SK-MEL-5 (cell line): ENCODE data around the gene SNED1. TPM values are rescaled to one million over a fixed set of nuclear protein-coding genes. Genes with fewer than 3 reads are reported as not detected.
A peak's percentile ranks its signal among the peaks of the same experiment; 100 is the strongest.
"Not testable (repeated sequence)": the region's sequence is repeated elsewhere in the genome, so short reads cannot be mapped to it uniquely, and the experiment has no call there.

Experiments used
- DNase-seq: peaks from one replicate; pipeline ENCODE4 v3.0.0-alpha.2; 2016; ENCODE audit warnings: low read depth, low spot score
- in situ Hi-C: cut with HindIII; loops from 2 replicates; pipeline ENCODE4 v1.10.0; 2016; ENCODE audit warnings: low sequenced_read_pairs, high pct_unique_total_duplicates, low pct_unique_long_range_greater_than_20kb
- total RNA-seq: library from RNA; depleted of rRNA; stranded (reverse); fragments of >200 nt; shearing (Covaris generic); gene quantifications from 2 replicates; pipeline ENCODE4 v1.2.3, GENCODE V29; 2014

SNED1 gene
- total RNA-seq, 1 experiment from 2014 or later, result 0.13 TPM

DNA sequence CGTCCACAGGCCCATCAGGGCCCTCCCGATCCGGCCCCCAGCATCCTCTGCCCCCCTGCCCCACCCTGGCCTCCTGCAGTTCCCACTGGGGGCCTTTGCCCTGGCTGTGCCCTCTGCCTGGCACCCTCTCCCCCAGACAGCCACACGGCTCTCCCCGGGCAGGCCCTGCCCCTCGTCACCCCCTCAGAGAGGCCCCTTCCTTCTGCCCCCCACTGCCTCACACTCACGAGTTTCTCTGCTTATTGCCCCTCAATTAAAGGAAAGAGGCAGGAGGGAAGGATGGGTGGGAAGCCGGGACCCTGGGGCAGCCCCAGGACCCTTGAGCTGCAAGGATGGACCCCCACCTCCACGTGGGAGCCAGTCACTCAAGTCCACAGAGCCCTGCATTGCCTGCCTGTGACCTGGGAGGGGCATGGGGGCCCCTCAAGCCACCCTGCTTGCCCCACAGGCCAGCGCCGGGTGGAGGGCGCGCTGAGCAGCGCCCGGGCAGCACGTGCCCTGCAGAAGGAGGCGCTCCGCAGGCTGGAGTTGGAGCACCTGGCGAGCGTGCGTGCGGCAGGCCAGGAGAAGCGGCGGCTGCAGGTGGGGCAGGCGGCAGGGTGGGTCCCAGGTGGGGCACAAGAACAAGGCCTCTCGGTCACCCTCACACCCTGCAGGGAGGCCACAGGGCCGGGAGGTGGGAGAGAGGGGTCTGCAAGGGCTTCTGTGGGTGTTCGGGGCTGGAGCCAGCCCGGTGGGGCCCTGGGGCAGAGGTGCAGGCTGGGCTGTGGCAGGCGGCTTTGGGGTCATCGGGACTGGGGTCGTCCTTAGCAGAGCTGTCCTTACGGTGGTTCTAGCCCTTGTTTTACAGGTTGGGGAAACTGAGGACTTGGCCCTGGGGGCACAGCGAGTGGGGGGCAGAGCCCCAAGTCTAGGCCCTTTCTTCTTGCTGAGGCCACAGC, 30.5 kb upstream of the SNED1 start:
- in situ Hi-C loops, result no loop called here
- no peak for DNase-seq

- DNase-seq, result no peak
- in situ Hi-C loops, result no loop called here
Observed at GRCh38 chr2:240968731-240969624, 29.4 kb upstream of the SNED1 start.

DNA sequence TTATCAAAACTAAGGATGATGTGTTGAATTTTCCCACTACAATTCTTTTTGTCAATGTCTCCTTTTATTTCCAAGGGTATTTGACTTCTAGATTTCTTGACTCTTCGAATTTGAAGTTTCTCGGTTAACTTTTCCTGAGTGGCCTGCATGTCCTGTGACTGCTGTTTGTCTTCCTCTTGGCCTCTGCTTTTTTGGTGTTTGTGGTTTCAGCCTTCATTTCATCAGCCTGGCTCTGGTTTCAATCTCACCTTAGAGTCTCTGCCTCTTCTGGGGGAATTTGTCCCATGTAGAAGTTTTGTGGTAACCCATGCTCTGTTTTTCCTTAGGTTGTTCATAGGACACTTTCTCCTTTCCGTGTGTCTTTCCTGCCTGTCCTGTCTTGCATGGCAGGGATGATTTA, 28.3 kb upstream of the SNED1 start:
- in situ Hi-C loops, result no loop called here
- DNase-seq, result no peak

DNA sequence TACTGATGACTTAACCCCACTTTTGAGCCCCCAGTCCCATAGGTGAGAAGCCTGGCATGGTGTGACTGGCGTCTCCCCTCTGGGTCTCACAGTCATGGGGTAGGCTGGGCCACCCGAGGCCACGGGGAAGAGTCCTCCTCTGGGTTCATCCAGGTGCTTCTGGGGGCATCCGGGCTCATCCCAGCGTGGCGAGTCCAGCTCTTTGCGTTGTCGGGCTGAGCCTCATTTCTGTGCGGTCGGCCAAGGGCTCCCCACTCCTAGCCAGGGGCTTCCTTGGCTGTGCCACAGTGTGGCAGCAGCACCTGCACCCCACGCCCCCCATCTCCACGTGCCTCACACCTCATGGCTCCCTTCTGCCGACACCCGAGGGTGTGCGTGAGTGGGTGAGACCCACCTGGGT, 27.6 kb upstream of the SNED1 start:
- in situ Hi-C loops, result no loop called here
- no peak for DNase-seq

- in situ Hi-C loops, result no loop called here
- no peak for DNase-seq
Observed at GRCh38 chr2:240972201-240972600, 26.2 kb upstream of the SNED1 start.

DNA sequence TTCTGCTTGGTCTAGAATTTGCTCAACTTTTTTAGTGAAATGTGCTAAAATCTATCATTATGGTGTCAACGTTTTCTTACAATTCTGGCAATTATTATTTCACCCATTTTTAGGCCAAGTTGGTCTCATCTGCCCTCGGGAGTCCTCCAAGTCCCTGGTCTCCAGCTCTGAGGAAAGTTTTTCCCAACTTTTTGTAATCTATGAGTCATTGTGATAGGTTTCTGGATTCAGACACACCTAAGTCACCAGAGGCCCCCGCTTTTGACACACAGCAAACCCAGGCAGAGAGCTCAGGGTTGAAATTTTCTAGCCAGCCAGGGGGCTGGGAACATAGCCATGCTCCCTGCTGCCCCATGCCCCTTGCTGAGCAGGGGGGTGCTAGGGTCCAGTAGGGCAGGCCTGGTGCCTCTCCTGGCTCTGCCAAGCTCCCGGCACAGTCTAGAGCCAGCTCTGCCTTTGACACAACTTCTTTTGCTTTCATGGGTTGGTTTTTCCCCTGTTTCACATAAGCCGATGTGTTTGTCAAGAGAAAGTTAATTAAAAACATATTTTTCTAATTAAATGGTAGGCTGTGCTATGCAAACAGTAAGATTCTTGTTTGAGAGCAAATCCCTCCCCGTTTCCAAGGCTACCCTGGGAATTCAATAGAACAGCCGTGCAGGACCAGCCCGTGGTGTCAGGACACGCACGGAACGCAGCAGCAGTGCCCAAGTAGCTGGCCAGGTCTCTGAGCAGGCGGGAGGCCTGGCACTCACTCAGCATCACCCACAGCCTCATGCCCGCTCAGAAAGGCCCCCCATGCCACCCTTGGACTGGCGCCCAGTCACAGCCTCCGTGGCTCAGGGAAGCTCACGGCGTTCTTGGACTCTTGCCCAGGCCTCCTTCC, 25.5 kb upstream of the SNED1 start:
- DNase-seq, result no peak
- in situ Hi-C loops, result no loop called here

DNA sequence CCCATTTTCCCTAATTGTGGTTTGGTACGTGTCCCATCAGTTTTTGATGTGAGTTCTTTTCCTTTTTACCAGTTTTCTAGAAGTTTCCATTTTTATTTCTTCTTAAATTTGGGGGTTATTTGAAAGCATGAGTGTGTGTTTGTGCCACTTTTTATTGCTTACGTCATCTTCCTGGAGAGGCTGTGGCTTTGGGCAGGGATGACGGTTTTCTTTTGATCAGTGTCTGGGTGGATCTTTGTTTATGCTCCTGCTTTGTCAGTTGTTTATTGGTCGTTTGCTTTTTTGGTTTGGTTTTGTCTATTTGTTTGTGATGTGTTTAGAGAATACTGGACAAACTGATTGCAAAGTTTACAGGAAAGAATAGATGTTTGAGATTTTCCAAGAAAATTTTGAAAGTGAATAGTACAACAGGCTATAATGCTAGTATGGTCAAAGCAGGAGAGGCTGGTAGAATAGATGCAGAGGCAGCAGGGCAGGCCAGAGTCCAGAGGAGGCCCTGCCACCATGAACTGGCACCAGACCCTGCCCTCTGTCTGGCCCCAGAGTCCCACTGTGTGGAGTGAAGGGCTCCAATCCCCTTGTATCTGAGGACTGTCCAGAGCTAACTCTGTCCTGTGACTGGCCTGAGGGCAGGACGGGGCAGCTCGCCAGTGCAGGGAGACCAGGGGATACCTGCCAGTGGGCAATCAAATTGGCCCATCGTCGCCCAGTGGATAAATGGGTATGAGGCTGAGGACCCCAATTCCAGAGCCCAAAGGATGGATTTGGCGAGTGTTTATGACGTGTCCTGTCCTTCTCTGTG, 23.4 kb upstream of the SNED1 start:
- no peak for DNase-seq

DNA sequence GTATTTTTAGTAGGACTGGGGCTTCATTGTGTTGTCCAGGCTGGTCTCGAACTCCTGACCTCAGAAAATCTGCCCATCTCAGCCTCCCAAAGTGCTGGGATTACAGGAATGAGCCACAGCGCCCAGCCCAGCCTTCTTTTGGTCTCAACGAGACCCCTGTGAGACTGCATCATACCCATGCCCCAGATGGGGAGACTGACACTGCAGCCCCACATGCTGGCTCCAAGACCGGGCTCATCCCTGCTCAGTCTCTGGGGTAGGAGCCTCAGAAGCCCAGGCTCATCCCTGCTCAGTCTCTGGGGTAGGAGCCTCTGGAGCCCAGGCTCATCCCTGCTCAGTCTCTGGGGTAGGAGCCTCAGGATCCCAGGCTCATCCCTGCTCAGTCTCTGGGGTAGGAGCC, 22.5 kb upstream of the SNED1 start:
- DNase-seq, in situ Hi-C loops: not testable (repeated sequence)

More for the DNA sequence above, 23.4 kb upstream of the SNED1 start:
- in situ Hi-C loops, result no loop called here

DNA sequence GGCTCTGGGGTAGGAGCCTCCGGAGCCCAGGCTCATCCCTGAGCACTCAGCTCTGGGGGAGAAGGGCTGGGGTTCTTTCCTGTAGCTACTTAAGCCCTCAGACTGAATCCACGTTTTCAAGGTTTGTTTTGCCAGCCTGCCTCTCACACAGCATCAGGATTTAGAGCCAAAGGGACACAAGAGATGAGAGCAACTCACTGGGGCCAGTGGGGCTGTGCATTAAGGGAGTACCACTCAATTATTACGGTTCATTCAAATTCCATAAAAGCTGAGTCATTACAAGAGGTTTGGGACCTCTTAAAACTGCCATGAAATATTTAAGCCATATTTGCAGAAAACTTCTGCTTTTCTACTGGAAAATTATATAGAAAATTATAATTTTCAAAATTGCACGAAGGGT, 17.1 kb upstream of the SNED1 start:
- in situ Hi-C loops, result no loop called here
- no peak for DNase-seq

- in situ Hi-C loops, result no loop called here
- no peak for DNase-seq
Observed at GRCh38 chr2:240981871-240982800, 16.3 kb upstream of the SNED1 start.

DNA sequence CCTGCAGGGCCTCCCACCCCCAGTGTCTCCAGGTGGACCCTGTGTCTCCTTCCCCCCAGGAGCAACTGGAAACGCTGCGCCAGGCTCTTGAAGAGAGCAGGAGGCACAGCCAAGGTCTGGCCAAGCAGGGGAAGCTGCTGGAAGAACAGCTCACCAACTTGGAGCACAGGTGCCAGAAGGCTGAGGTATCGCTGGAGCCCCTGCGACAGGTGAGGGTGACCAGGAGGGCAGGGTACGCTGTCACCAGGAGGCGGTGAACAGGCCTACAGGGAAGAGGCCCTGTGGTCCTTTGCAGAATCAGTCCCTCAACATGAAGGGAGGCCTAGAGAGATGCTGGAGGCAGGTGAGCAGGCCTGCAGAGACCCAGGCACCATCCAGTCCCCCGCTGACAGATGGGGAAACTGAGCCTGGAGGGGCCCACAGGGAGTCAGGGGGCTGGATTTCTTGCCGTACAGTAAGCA, 15.6 kb upstream of the SNED1 start:
- in situ Hi-C loops, result no loop called here
- DNase-seq, result no peak

- DNase-seq, result peak; percentile 20
- in situ Hi-C loops, result no loop called here
Observed at GRCh38 chr2:240983361-240983995, 14.9 kb upstream of the SNED1 start.

GRCh38 chr2:240983996-240984498, 14.4 kb upstream of the SNED1 start:
- in situ Hi-C loops, result no loop called here

GRCh38 chr2:240985881-240986786, 12.3 kb upstream of the SNED1 start:
- DNase-seq, result no peak

More at GRCh38 chr2:240983996-240984498, 14.4 kb upstream of the SNED1 start:
- DNase-seq, result no peak

More at GRCh38 chr2:240985881-240986786, 12.3 kb upstream of the SNED1 start:
- in situ Hi-C loops, result no loop called here
